ENCODE measurements around the gene TEAD3.

Gene TEAD3

GRCh38 chr6:35474131-35474941 lies 22.5 kb downstream of the TEAD3 start:
- no peak for DNase-seq

DNA sequence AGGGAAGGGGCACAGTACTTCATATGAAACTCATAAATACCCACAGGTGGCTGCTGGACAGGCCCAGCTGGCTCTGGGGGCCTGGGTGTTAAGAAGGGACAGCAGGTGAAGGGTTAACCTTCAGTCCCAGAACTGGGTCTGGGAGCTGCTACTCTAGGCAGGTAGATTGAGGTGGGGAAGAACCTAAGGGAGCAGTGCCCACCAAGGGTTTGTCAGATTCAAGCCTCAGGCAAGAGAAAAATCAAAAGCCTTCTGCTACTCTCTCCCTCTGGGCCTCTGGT lies 23.1 kb downstream of the TEAD3 start:
- no peak for DNase-seq

DNA sequence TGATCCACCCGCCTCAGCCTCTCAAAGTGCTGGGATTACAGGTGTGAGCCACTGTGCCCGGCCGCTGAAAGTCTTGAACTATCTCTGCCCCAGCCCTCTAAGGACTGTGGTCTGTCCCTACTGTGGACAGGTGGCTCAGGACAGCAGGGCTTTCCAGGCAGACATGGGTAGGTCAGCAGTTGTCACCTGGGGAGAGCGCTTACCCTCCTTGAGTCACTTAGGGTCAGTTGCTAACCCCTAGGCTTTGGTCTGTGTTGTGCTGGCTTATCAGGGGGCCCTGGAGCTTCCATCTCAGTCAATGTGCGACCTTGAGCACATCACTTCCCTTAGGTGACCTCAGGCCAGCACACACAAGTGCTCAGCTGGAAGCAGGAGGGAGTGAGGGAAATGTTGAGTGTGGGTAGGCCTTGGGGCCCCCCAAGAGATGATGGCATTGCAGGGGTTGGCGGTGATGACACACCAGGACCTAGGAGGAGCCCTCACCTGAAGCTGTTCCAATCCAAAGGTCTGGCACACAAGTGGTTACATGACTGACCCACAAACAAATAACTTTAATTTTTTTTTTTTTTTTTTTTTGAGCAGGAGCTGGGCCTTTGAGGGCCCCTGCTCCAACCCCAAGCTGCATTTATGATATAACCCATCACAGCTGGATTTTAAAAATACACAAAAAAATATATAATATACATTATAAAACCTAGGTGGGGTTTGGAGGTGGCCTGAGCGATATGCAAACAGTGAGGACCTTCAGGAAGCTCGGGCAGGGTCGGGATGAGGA lies 23.6 kb downstream of the TEAD3 start:
- no peak for DNase-seq

GRCh38 chr6:35471836-35472345 lies 25.0 kb downstream of the TEAD3 start:
- DNase-seq = no peak

GRCh38 chr6:35470663-35471120 lies 26.2 kb downstream of the TEAD3 start:
- DNase-seq = no peak

GRCh38 chr6:35469751-35470662 lies 26.9 kb downstream of the TEAD3 start:
- no peak for DNase-seq

DNA sequence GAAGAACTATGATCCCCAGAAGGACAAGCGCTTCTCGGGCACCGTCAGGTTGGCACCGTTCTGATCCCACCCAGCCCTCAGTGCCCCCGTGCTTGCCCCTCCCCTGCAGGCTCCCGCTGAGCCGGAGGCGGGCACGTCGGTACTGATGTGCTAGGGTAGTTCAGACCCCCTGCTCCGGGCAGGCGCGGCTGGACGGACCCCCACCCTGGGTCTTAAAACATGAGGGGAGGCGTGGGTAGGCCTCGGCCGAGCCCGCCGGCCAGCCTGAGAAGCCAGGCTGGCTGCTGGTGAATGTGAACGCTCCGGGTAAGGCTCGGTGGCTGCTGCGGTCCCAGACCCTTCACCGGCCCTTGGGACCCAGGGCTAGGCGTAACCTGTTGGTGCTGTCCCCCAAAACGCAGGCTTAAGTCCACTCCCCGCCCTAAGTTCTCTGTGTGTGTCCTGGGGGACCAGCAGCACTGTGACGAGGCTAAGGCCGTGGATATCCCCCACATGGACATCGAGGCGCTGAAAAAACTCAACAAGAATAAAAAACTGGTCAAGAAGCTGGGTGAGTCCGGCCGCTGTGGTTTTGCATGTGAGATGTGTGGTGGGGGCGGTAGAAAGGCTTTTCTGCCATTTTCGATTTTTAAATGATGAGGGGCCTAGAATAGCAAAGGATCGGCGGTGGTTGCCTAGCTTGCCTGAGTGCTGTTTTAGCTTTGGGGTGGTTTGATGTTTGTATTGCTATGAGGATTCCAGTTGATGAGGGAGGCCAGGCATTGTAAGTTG lies 27.7 kb downstream of the TEAD3 start:
- peak; percentile 20 for DNase-seq

GRCh38 chr6:35468181-35468979 lies 28.5 kb downstream of the TEAD3 start, which contains the start of gene RPL10A:
Gene RPL10A, plus strand, starts transcription at chr6:35468401. Its CDS starts 34 bp downstream, at chr6:35468435.
- DNase-seq = peak; percentile 95

DNA sequence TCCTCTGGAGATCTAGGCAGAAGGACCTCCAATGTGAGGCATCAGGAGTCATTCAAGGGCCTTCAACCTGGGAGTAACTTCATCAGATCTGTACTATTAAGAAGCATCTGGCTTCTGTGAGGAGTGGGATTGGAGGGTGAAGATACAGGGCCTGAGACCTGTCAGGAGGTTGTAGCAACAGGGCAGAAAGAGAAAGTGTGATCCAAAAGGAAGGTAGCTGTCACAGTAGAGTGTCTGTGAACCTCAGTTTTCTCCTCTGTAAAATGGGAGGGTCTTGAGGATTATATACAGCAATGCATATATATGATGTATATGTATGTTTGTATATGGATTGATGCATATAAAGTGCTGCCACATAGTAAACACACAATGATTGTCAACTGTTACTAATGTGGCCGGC lies 31.2 kb downstream of the TEAD3 start:
- no peak for DNase-seq

DNA sequence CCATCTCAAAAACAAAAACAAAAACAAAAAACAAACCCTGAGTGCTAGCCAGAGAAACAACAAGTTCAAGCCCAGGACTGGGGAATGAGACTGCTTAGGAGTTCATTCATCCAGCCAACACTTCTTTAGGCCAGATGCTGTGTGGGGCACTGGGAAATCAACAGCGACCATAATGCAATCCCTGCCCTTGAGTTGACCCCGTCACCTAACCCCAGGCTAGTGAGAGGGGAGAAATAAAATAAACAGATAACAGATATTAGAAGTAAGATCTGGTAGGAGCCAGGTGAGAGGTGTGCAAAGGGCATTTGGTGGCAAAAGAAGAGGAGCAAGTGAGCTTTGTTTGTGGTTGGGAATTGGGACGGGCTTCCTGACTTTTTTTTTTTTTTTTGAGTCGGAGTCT lies 33.6 kb downstream of the TEAD3 start:
- DNase-seq = no peak

DNA sequence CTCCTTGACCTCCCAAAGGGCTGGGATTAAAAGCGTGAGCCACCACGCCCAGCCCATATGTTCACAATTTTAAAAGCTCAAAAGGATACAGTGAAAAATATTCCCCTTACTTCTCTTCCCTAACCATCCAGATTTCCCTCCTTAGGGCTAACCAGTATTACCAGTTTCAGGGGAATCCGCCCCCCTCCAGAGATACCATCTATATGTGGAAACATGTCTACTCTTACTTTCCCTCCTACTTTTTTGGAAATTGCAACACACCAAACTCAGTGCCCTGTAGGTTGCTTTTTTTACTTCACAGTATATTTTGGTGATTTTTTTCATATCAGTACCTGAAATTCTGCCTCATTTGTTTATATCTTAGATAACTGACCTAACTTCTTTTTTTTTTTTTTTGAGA lies 35.6 kb downstream of the TEAD3 start:
- DNase-seq = no peak

GRCh38 chr6:35457907-35458306 lies 39.0 kb downstream of the TEAD3 start:
- DNase-seq = no peak

DNA sequence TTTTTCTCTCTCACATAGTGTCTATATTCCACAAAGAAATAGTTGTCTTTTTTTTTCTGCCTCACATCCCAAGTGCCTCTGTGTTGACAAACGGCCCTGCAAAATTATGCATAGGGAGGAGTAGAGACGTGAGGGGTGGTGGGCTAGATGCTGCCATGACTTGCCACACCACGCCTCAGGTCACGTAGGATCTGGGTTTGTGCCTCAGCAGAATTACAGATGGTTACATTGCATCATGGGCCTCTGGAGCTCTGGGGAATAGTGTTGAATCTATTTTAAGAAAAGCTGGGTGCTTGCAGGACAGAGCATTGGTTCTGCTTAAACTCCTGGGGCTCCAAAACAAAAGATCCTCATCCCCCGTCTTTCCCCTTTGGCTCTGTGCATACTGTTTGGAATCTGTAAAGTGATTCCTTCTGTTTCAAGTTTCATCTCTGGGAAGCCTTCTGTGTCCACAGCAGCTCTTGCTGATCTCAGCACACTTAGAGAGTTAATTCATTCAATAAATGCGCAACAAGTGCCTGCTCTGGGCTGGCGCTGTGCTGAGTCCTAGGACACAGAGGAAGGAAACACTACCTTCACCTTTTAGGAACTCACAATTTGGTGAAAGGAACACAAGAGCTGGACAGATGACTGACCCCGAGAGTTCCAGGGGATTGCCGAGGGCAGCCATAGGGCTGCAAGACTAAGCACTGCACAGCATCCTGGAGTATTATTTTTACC lies 42.3 kb downstream of the TEAD3 start:
- no peak for DNase-seq

- no peak for DNase-seq
These were observed 43.6 kb downstream of the TEAD3 start for GRCh38 chr6:35453236-35453635.

DNA sequence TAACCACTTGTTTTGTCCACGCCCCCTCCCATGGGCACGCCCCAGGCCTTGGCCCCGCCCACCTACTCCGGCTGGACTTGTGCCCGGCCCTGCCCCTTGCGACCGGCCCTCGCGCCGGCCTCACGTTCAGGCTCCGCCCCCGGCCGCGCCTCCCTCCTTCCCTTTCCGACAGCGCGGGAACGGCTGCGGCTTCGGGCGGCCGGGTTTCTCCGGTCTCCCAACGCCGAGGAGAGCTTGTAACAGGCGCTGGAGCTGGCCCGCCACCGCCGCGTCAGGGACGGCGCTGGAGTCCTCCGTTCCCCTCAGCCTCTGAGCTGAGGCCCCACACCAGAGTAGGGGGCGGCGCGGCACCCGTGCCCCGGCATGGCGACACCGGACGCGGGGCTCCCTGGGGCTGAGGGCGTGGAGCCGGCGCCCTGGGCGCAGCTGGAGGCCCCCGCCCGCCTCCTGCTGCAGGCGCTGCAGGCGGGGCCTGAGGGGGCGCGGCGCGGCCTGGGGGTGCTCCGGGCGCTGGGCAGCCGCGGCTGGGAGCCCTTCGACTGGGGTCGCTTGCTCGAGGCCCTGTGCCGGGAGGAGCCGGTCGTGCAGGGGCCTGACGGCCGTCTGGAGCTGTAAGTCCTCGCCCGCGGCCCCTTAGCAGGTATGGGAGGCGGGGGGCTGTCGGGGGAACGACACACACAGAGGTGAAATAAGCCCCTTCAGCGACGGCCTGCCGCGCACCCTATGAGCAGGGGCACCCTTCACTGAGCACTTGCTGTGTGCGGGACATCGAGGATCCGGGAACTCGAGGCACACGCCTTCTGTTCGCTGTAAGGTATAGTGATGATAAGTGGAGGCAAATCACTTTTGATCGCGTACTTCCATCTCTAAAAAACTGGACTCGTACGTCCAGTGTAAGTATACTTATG lies 44.4 kb downstream of the TEAD3 start, which contains the start of gene FANCE:
FANCE (plus strand) TSS at position 156 of the 908 bp plus-strand sequence; CDS start at position 364, 208 bp downstream.
- peak; percentile 95 for DNase-seq

GRCh38 chr6:35451354-35452182 lies 45.3 kb downstream of the TEAD3 start:
- no peak for DNase-seq

DNA sequence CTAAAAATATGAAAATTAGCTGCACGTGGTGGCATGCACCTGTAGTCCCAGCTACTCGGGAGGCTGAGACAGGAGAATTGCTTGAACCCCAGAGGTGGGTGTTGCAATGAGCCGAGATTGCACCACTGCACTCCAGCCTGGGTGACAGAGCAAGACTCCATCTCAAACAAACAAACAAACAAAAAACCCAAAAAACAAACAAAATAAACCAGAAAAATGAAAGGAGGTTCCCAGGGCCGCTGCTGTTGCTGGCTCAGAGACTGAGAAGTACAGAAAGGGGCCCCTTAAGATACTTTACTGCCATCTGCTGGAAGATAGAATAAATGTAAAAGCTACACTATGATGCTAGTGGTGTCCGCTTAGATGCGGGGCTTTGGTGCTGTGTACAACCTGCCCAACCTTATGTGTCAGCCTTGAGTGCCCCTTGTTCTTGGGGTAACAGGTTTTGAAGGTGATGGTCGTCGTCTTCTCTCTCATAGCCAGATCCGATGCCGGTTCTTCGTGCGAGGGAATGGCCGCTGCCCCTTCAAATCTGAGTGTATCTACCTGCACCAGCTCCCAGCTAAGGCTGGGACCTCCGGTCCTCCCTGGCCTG lies 47.5 kb downstream of the TEAD3 start:
- peak; percentile 55 for DNase-seq

- no peak for DNase-seq
These were observed 48.7 kb downstream of the TEAD3 start for GRCh38 chr6:35448191-35448590.
